ENCODE results near the gene SPATS2.

GRCh38 chr12:49525942-49526341, 158.7 kb downstream of the SPATS2 start:
- TF ChIP-seq POLR2A (IDR thresholded peaks at IDR 0.05) (no peak), CTCF (IDR thresholded peaks at IDR 0.05) (no peak)

Data from ovary (tissue), 3 donors.